ENCODE data around the gene RASSF10. TPM values are rescaled to one million over a fixed set of nuclear protein-coding genes. Genes with fewer than 3 reads are reported as not detected.
A peak's percentile ranks its signal among the peaks of the same experiment; 100 is the strongest.
"Not testable (repeated sequence)": the region's sequence is repeated elsewhere in the genome, so short reads cannot be mapped to it uniquely, and the experiment has no call there.

RASSF10 gene
- polyA plus RNA-seq, 4 donors: 19.2 to 31.9 (median 26.1) TPM

GRCh38 chr11:13015753-13016152 lies 6.6 kb downstream of the RASSF10 start:
- DNase-seq (ENCODE audit: low read depth in 4 of 4, low spot score in 3 of 4): no peak

GRCh38 chr11:13016415-13016814 lies 7.3 kb downstream of the RASSF10 start:
- DNase-seq (ENCODE audit: low read depth in 4 of 4, low spot score in 3 of 4): no peak

- no peak for DNase-seq (ENCODE audit: low read depth in 4 of 4, low spot score in 3 of 4)
These were observed 10.2 kb downstream of the RASSF10 start for GRCh38 chr11:13019313-13019712.

- no peak for DNase-seq (ENCODE audit: low read depth in 4 of 4, low spot score in 3 of 4)
These were observed 14.3 kb downstream of the RASSF10 start for GRCh38 chr11:13023423-13023822.

- DNase-seq (ENCODE audit: low read depth in 4 of 4, low spot score in 3 of 4): no peak
These were observed 17.6 kb downstream of the RASSF10 start for GRCh38 chr11:13026722-13027121.

GRCh38 chr11:13028322-13028721 lies 19.2 kb downstream of the RASSF10 start:
- no peak for DNase-seq (ENCODE audit: low read depth in 4 of 4, low spot score in 3 of 4)

- no peak for DNase-seq (ENCODE audit: low read depth in 4 of 4, low spot score in 3 of 4)
These were observed 20.8 kb downstream of the RASSF10 start for GRCh38 chr11:13029872-13030271.

- DNase-seq (ENCODE audit: low read depth in 4 of 4, low spot score in 3 of 4): no peak
These were observed 21.7 kb downstream of the RASSF10 start for GRCh38 chr11:13030857-13031256.

GRCh38 chr11:13031349-13031748 lies 22.2 kb downstream of the RASSF10 start:
- DNase-seq (ENCODE audit: low read depth in 4 of 4, low spot score in 3 of 4): no peak

GRCh38 chr11:13033760-13034533 lies 24.8 kb downstream of the RASSF10 start:
- DNase-seq (ENCODE audit: low read depth in 4 of 4, low spot score in 3 of 4): no peak

GRCh38 chr11:13035711-13036110 lies 26.6 kb downstream of the RASSF10 start:
- DNase-seq (ENCODE audit: low read depth in 4 of 4, low spot score in 3 of 4): no peak

GRCh38 chr11:13036235-13036634 lies 27.1 kb downstream of the RASSF10 start:
- no peak for DNase-seq (ENCODE audit: low read depth in 4 of 4, low spot score in 3 of 4)

GRCh38 chr11:13038366-13038765 lies 29.2 kb downstream of the RASSF10 start:
- no peak for DNase-seq (ENCODE audit: low read depth in 4 of 4, low spot score in 3 of 4)

- DNase-seq (ENCODE audit: low read depth in 4 of 4, low spot score in 3 of 4): no peak
These were observed 30.0 kb downstream of the RASSF10 start for GRCh38 chr11:13039126-13039525.

- no peak for DNase-seq (ENCODE audit: low read depth in 4 of 4, low spot score in 3 of 4)
These were observed 31.9 kb downstream of the RASSF10 start for GRCh38 chr11:13040969-13041561.

GRCh38 chr11:13042873-13043342 lies 33.8 kb downstream of the RASSF10 start:
- DNase-seq (ENCODE audit: low read depth in 4 of 4, low spot score in 3 of 4): peak in 3 of 4 donors; percentile 29 to 56 (median 40)

GRCh38 chr11:13043912-13044628 lies 35.0 kb downstream of the RASSF10 start:
- no peak for DNase-seq (ENCODE audit: low read depth in 4 of 4, low spot score in 3 of 4)

- DNase-seq (ENCODE audit: low read depth in 4 of 4, low spot score in 3 of 4): not testable (repeated sequence)
These were observed 36.0 kb downstream of the RASSF10 start for GRCh38 chr11:13045089-13045488.

- DNase-seq (ENCODE audit: low read depth in 4 of 4, low spot score in 3 of 4): no peak
These were observed 36.6 kb downstream of the RASSF10 start for GRCh38 chr11:13045734-13046133.

- no peak for DNase-seq (ENCODE audit: low read depth in 4 of 4, low spot score in 3 of 4)
These were observed 37.8 kb downstream of the RASSF10 start for GRCh38 chr11:13046637-13047570.
